Rectal smooth muscle tissue (tissue), 1 donor: Measurements from ENCODE around the gene CD300LB.

Experiments used
- H3K27ac ChIP-seq: one replicate; pipeline ENCODE4 v1.7.0; 2013; ENCODE audit warnings: low read depth, low read length, inconsistent platforms
- H3K27me3 ChIP-seq: one replicate; pipeline ENCODE4 v1.7.0; 2013; ENCODE audit warnings: low read length; ENCODE audit not compliant: control insufficient read depth, insufficient read depth
- H3K36me3 ChIP-seq: one replicate; pipeline ENCODE4 v1.7.0; 2013; ENCODE audit warnings: low read length; ENCODE audit not compliant: control insufficient read depth, insufficient read depth
- H3K4me1 ChIP-seq: one replicate; pipeline ENCODE4 v1.7.0; 2013; ENCODE audit warnings: low read length; ENCODE audit not compliant: control insufficient read depth, insufficient read depth
- H3K4me3 ChIP-seq: one replicate; pipeline ENCODE4 v1.7.0; 2013; ENCODE audit warnings: low read length
- H3K9ac ChIP-seq: one replicate; pipeline ENCODE4 v1.7.0; 2013; ENCODE audit warnings: low read length

CD300LB gene

GRCh38 chr17:74545843-74546230 is 14.6 kb upstream of the CD300LB start, which contains the start of gene CD300C:
TSS of gene CD300C (minus strand) at chr17:74546115. CDS start at chr17:74545782, 333 bp downstream.
- Histone ChIP-seq H3K4me3 (no peak within 1 kb of the TSS), H3K27ac (no peak within 1 kb of the TSS), H3K36me3 (no peaks in the 10 kb centered on the region), H3K27me3 (no peaks in the 10 kb centered on the region), H3K4me1 (no peaks in the 10 kb centered on the region), H3K9ac (no peak within 1 kb of the TSS)

GRCh38 chr17:74544991-74545842 is 13.9 kb upstream of the CD300LB start:
- no peak overlapping the region for H3K27ac ChIP-seq
- no peaks in the 10 kb centered on the region for H3K27me3 ChIP-seq
- no peak overlapping the region for H3K4me3 ChIP-seq
- H3K4me1 ChIP-seq: no peaks in the 10 kb centered on the region
- no peaks in the 10 kb centered on the region for H3K36me3 ChIP-seq
- H3K9ac ChIP-seq: no peak overlapping the region

- Histone ChIP-seq H3K4me1 (no peaks in the 10 kb centered on the region), H3K4me3 (no peak overlapping the region), H3K36me3 (no peaks in the 10 kb centered on the region), H3K27me3 (no peaks in the 10 kb centered on the region), H3K27ac (no peak overlapping the region), H3K9ac (no peak overlapping the region)
These were observed 12.9 kb upstream of the CD300LB start for GRCh38 chr17:74543891-74544760.

- no peaks in the 10 kb centered on the region for H3K27me3 ChIP-seq
- no peak overlapping the region for H3K27ac ChIP-seq
- no peak overlapping the region for H3K9ac ChIP-seq
- no peak overlapping the region for H3K4me3 ChIP-seq
- no peaks in the 10 kb centered on the region for H3K36me3 ChIP-seq
- no peaks in the 10 kb centered on the region for H3K4me1 ChIP-seq
These were observed 12.1 kb upstream of the CD300LB start for GRCh38 chr17:74543406-74543805.

GRCh38 chr17:74542727-74543383 is 11.6 kb upstream of the CD300LB start:
- Histone ChIP-seq H3K27me3 (no peaks in the 10 kb centered on the region), H3K36me3 (no peaks in the 10 kb centered on the region), H3K4me1 (no peaks in the 10 kb centered on the region), H3K27ac (no peak overlapping the region), H3K9ac (no peak overlapping the region), H3K4me3 (no peak overlapping the region)

GRCh38 chr17:74542166-74542565 is 10.9 kb upstream of the CD300LB start:
- Histone ChIP-seq H3K9ac (no peak overlapping the region), H3K4me1 (no peaks in the 10 kb centered on the region), H3K4me3 (no peak overlapping the region), H3K36me3 (no peaks in the 10 kb centered on the region), H3K27me3 (no peaks in the 10 kb centered on the region), H3K27ac (no peak overlapping the region)

- H3K4me3 ChIP-seq: no peak overlapping the region
These were observed 10.2 kb upstream of the CD300LB start for GRCh38 chr17:74541176-74542111.

GRCh38 chr17:74539281-74539820 is 8.1 kb upstream of the CD300LB start:
- Histone ChIP-seq H3K4me1 (no peaks in the 10 kb centered on the region), H3K27ac (no peak overlapping the region), H3K27me3 (no peaks in the 10 kb centered on the region), H3K4me3 (no peak overlapping the region), H3K9ac (no peak overlapping the region), H3K36me3 (no peaks in the 10 kb centered on the region)

More at GRCh38 chr17:74541176-74542111, 10.2 kb upstream of the CD300LB start:
- H3K4me1 ChIP-seq: no peaks in the 10 kb centered on the region
- H3K9ac ChIP-seq: no peak overlapping the region
- no peaks in the 10 kb centered on the region for H3K27me3 ChIP-seq
- H3K36me3 ChIP-seq: no peaks in the 10 kb centered on the region
- H3K27ac ChIP-seq: no peak overlapping the region

GRCh38 chr17:74536890-74537289 is 5.6 kb upstream of the CD300LB start:
- H3K36me3 ChIP-seq: no peaks in the 10 kb centered on the region

GRCh38 chr17:74532115-74532514 is 840 bp upstream of the CD300LB start:
- Histone ChIP-seq H3K27me3 (no peaks in the 10 kb centered on the region), H3K36me3 (no peaks in the 10 kb centered on the region), H3K4me3 (no peak overlapping the region), H3K4me1 (no peaks in the 10 kb centered on the region), H3K27ac (no peak overlapping the region), H3K9ac (no peak overlapping the region)

More at GRCh38 chr17:74536890-74537289, 5.6 kb upstream of the CD300LB start:
- no peaks in the 10 kb centered on the region for H3K4me1 ChIP-seq
- no peak overlapping the region for H3K27ac ChIP-seq
- H3K9ac ChIP-seq: no peak overlapping the region
- no peaks in the 10 kb centered on the region for H3K27me3 ChIP-seq
- H3K4me3 ChIP-seq: no peak overlapping the region

- Histone ChIP-seq H3K4me3 (no peak overlapping the region), H3K27me3 (no peaks in the 10 kb centered on the region), H3K36me3 (no peaks in the 10 kb centered on the region), H3K4me1 (no peaks in the 10 kb centered on the region), H3K27ac (no peak overlapping the region), H3K9ac (no peak overlapping the region)
These were observed 484 bp downstream of the CD300LB start for GRCh38 chr17:74530831-74531150.
